ENCODE results near the gene LRP4.

LRP4 gene

GRCh38 chr11:46874586-46874985 lies 43.8 kb downstream of the LRP4 start:
- Histone ChIP-seq H3K4me3 (ENCODE audit: low read length in 2 of 2) (no peak overlapping the region), H3K27me3 (ENCODE audit: control insufficient read depth in 1 of 2, insufficient read depth in 2 of 2, low read length in 2 of 2) (no peaks in the 10 kb centered on the region), H3K9me3 (ENCODE audit: control insufficient read depth in 2 of 2, low read length in 2 of 2) (no peaks in the 10 kb centered on the region), H3K36me3 (ENCODE audit: control insufficient read depth in 2 of 2, insufficient read depth in 2 of 2, low read length in 2 of 2) (peaks cover 42 to 60% of the 10 kb centered on the region in 2 donors), H3K9ac (ENCODE audit: low read length in 2 of 2) (no peak overlapping the region), H3K27ac (ENCODE audit: low read length) (no peak overlapping the region), H3K4me1 (ENCODE audit: control insufficient read depth, insufficient read depth, low read length) (no peaks in the 10 kb centered on the region)

- no peak overlapping the region for H3K27ac ChIP-seq (ENCODE audit: low read length)
- H3K9ac ChIP-seq (ENCODE audit: low read length in 2 of 2): no peak overlapping the region
- H3K36me3 ChIP-seq (ENCODE audit: control insufficient read depth in 2 of 2, insufficient read depth in 2 of 2, low read length in 2 of 2): peaks cover 29 to 47% of the 10 kb centered on the region in 2 donors
- H3K9me3 ChIP-seq (ENCODE audit: control insufficient read depth in 2 of 2, low read length in 2 of 2): no peaks in the 10 kb centered on the region
- H3K4me1 ChIP-seq (ENCODE audit: control insufficient read depth, insufficient read depth, low read length): no peaks in the 10 kb centered on the region
- no peaks in the 10 kb centered on the region for H3K27me3 ChIP-seq (ENCODE audit: control insufficient read depth in 1 of 2, insufficient read depth in 2 of 2, low read length in 2 of 2)
- H3K4me3 ChIP-seq (ENCODE audit: low read length in 2 of 2): no peak overlapping the region
Observed at GRCh38 chr11:46868912-46869311, 49.4 kb downstream of the LRP4 start.

- no peak overlapping the region for H3K4me3 ChIP-seq (ENCODE audit: low read length in 2 of 2)
- H3K9me3 ChIP-seq (ENCODE audit: control insufficient read depth in 2 of 2, low read length in 2 of 2): peaks cover 0 to 2% of the 10 kb centered on the region in 2 donors
- peaks cover 29 to 42% of the 10 kb centered on the region in 2 donors for H3K36me3 ChIP-seq (ENCODE audit: control insufficient read depth in 2 of 2, insufficient read depth in 2 of 2, low read length in 2 of 2)
- H3K9ac ChIP-seq (ENCODE audit: low read length in 2 of 2): no peak overlapping the region
- H3K27ac ChIP-seq (ENCODE audit: low read length): no peak overlapping the region
- H3K4me1 ChIP-seq (ENCODE audit: control insufficient read depth, insufficient read depth, low read length): peaks cover 5% of the 10 kb centered on the region
- no peaks in the 10 kb centered on the region for H3K27me3 ChIP-seq (ENCODE audit: control insufficient read depth in 1 of 2, insufficient read depth in 2 of 2, low read length in 2 of 2)
Observed at GRCh38 chr11:46865340-46865739, 53.0 kb downstream of the LRP4 start.

DNA sequence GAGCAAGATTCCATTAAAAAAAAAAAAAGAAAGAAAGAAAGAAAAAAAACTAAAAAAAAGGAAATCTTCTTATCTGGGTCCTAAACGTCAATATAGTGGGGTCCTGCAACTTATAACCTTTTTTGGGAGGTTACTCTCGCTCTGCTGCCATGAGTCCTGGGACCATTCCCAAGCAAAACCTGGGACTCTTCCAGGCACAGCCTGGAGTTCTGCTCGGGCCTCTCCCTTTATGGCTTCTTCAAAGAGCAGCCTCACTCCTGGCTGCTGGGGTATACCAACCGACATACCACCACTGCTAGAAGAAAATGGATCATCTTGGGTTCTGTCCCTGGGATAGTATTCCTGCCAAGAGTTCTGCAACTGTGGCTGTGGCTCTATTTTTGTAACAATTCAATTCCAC lies 58.1 kb downstream of the LRP4 start:
- H3K4me1 ChIP-seq (ENCODE audit: control insufficient read depth, insufficient read depth, low read length): peaks cover 5% of the 10 kb centered on the region
- no peak overlapping the region for H3K4me3 ChIP-seq (ENCODE audit: low read length in 2 of 2)
- peaks cover 25 to 28% of the 10 kb centered on the region in 2 donors for H3K36me3 ChIP-seq (ENCODE audit: control insufficient read depth in 2 of 2, insufficient read depth in 2 of 2, low read length in 2 of 2)
- H3K27me3 ChIP-seq (ENCODE audit: control insufficient read depth in 1 of 2, insufficient read depth in 2 of 2, low read length in 2 of 2): no peaks in the 10 kb centered on the region
- H3K9me3 ChIP-seq (ENCODE audit: control insufficient read depth in 2 of 2, low read length in 2 of 2): peaks cover 0 to 2% of the 10 kb centered on the region in 2 donors
- H3K27ac ChIP-seq (ENCODE audit: low read length): peak overlapping the region; percentile 59
- peak overlapping the region in 1 of 2 donors; percentile 36 for H3K9ac ChIP-seq (ENCODE audit: low read length in 2 of 2)

- H3K4me1 ChIP-seq (ENCODE audit: control insufficient read depth, insufficient read depth, low read length): peaks cover 5% of the 10 kb centered on the region
- H3K9ac ChIP-seq (ENCODE audit: low read length in 2 of 2): no peak overlapping the region
- peaks cover 0 to 2% of the 10 kb centered on the region in 2 donors for H3K9me3 ChIP-seq (ENCODE audit: control insufficient read depth in 2 of 2, low read length in 2 of 2)
- peak overlapping the region; percentile 37 for H3K27ac ChIP-seq (ENCODE audit: low read length)
- no peaks in the 10 kb centered on the region for H3K27me3 ChIP-seq (ENCODE audit: control insufficient read depth in 1 of 2, insufficient read depth in 2 of 2, low read length in 2 of 2)
- no peak overlapping the region for H3K4me3 ChIP-seq (ENCODE audit: low read length in 2 of 2)
- peaks cover 19% of the 10 kb centered on the region in 2 donors for H3K36me3 ChIP-seq (ENCODE audit: control insufficient read depth in 2 of 2, insufficient read depth in 2 of 2, low read length in 2 of 2)
Observed at GRCh38 chr11:46858920-46859546, 59.3 kb downstream of the LRP4 start.

DNA sequence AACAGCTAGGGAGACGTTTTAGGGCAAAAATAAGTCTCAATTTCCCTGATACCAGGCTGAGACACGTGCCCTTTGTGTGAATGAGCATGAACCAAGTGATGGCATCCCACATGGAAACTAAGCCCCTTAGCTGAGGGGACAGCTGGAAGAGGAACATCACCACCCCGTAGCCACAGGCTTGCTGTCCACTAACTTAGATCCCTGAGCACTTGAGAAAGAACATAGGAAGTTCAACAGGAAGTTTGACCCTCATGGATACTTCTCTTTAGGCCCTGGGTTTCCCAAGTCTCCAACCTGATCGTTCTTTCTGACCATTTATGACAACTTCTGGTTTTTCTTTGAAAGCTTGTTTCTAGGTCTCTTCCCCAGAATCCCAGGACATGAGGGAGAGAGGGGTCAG lies 60.7 kb downstream of the LRP4 start:
- peaks cover 11 to 12% of the 10 kb centered on the region in 2 donors for H3K36me3 ChIP-seq (ENCODE audit: control insufficient read depth in 2 of 2, insufficient read depth in 2 of 2, low read length in 2 of 2)
- no peaks in the 10 kb centered on the region for H3K27me3 ChIP-seq (ENCODE audit: control insufficient read depth in 1 of 2, insufficient read depth in 2 of 2, low read length in 2 of 2)
- peaks cover 5% of the 10 kb centered on the region for H3K4me1 ChIP-seq (ENCODE audit: control insufficient read depth, insufficient read depth, low read length)
- no peak overlapping the region for H3K4me3 ChIP-seq (ENCODE audit: low read length in 2 of 2)
- H3K9ac ChIP-seq (ENCODE audit: low read length in 2 of 2): peak overlapping the region in 1 of 2 donors; percentile 13
- no peaks in the 10 kb centered on the region for H3K9me3 ChIP-seq (ENCODE audit: control insufficient read depth in 2 of 2, low read length in 2 of 2)
- H3K27ac ChIP-seq (ENCODE audit: low read length): no peak overlapping the region

- Histone ChIP-seq H3K4me3 (ENCODE audit: low read length in 2 of 2) (no peak overlapping the region), H3K27me3 (ENCODE audit: control insufficient read depth in 1 of 2, insufficient read depth in 2 of 2, low read length in 2 of 2) (no peaks in the 10 kb centered on the region), H3K9ac (ENCODE audit: low read length in 2 of 2) (no peak overlapping the region), H3K4me1 (ENCODE audit: control insufficient read depth, insufficient read depth, low read length) (peaks cover 5% of the 10 kb centered on the region), H3K9me3 (ENCODE audit: control insufficient read depth in 2 of 2, low read length in 2 of 2) (no peaks in the 10 kb centered on the region), H3K36me3 (ENCODE audit: control insufficient read depth in 2 of 2, insufficient read depth in 2 of 2, low read length in 2 of 2) (peaks cover 7 to 10% of the 10 kb centered on the region in 2 donors), H3K27ac (ENCODE audit: low read length) (no peak overlapping the region)
Observed at GRCh38 chr11:46856605-46857343, 61.6 kb downstream of the LRP4 start.

- no peak overlapping the region for H3K4me3 ChIP-seq (ENCODE audit: low read length in 2 of 2)
- H3K9me3 ChIP-seq (ENCODE audit: control insufficient read depth in 2 of 2, low read length in 2 of 2): no peaks in the 10 kb centered on the region
- H3K27ac ChIP-seq (ENCODE audit: low read length): no peak overlapping the region
- peaks cover 7 to 10% of the 10 kb centered on the region in 2 donors for H3K36me3 ChIP-seq (ENCODE audit: control insufficient read depth in 2 of 2, insufficient read depth in 2 of 2, low read length in 2 of 2)
- H3K9ac ChIP-seq (ENCODE audit: low read length in 2 of 2): no peak overlapping the region
- peaks cover 4% of the 10 kb centered on the region for H3K4me1 ChIP-seq (ENCODE audit: control insufficient read depth, insufficient read depth, low read length)
- H3K27me3 ChIP-seq (ENCODE audit: control insufficient read depth in 1 of 2, insufficient read depth in 2 of 2, low read length in 2 of 2): no peaks in the 10 kb centered on the region
Observed at GRCh38 chr11:46855863-46856262, 62.5 kb downstream of the LRP4 start.

GRCh38 chr11:46855167-46855566 lies 63.2 kb downstream of the LRP4 start:
- H3K4me3 ChIP-seq (ENCODE audit: low read length in 2 of 2): no peak overlapping the region
- H3K9ac ChIP-seq (ENCODE audit: low read length in 2 of 2): no peak overlapping the region
- no peaks in the 10 kb centered on the region for H3K27me3 ChIP-seq (ENCODE audit: control insufficient read depth in 1 of 2, insufficient read depth in 2 of 2, low read length in 2 of 2)
- H3K9me3 ChIP-seq (ENCODE audit: control insufficient read depth in 2 of 2, low read length in 2 of 2): no peaks in the 10 kb centered on the region
- no peak overlapping the region for H3K27ac ChIP-seq (ENCODE audit: low read length)
- peaks cover 7 to 10% of the 10 kb centered on the region in 2 donors for H3K36me3 ChIP-seq (ENCODE audit: control insufficient read depth in 2 of 2, insufficient read depth in 2 of 2, low read length in 2 of 2)
- no peaks in the 10 kb centered on the region for H3K4me1 ChIP-seq (ENCODE audit: control insufficient read depth, insufficient read depth, low read length)

- Histone ChIP-seq H3K27ac (ENCODE audit: low read length) (no peak overlapping the region), H3K27me3 (ENCODE audit: control insufficient read depth in 1 of 2, insufficient read depth in 2 of 2, low read length in 2 of 2) (no peaks in the 10 kb centered on the region), H3K9ac (ENCODE audit: low read length in 2 of 2) (no peak overlapping the region), H3K36me3 (ENCODE audit: control insufficient read depth in 2 of 2, insufficient read depth in 2 of 2, low read length in 2 of 2) (no peaks in the 10 kb centered on the region), H3K4me1 (ENCODE audit: control insufficient read depth, insufficient read depth, low read length) (no peaks in the 10 kb centered on the region), H3K9me3 (ENCODE audit: control insufficient read depth in 2 of 2, low read length in 2 of 2) (no peaks in the 10 kb centered on the region), H3K4me3 (ENCODE audit: low read length in 2 of 2) (no peak overlapping the region)
Observed at GRCh38 chr11:46850829-46851380, 67.4 kb downstream of the LRP4 start.

GRCh38 chr11:46849631-46850030 lies 68.7 kb downstream of the LRP4 start:
- Histone ChIP-seq H3K4me3 (ENCODE audit: low read length in 2 of 2) (no peak overlapping the region), H3K9me3 (ENCODE audit: control insufficient read depth in 2 of 2, low read length in 2 of 2) (no peaks in the 10 kb centered on the region), H3K27ac (ENCODE audit: low read length) (no peak overlapping the region), H3K4me1 (ENCODE audit: control insufficient read depth, insufficient read depth, low read length) (peaks cover 9% of the 10 kb centered on the region), H3K36me3 (ENCODE audit: control insufficient read depth in 2 of 2, insufficient read depth in 2 of 2, low read length in 2 of 2) (no peaks in the 10 kb centered on the region), H3K9ac (ENCODE audit: low read length in 2 of 2) (no peak overlapping the region), H3K27me3 (ENCODE audit: control insufficient read depth in 1 of 2, insufficient read depth in 2 of 2, low read length in 2 of 2) (no peaks in the 10 kb centered on the region)
